Natural killer cell (primary cell): ENCODE data around the gene DNAH11. TPM values are rescaled to one million over a fixed set of nuclear protein-coding genes. Genes with fewer than 3 reads are reported as not detected.

Experiments
- ATAC-seq, 3 donors: fragments of 150-1000 bp in 2 of 3; fragments of 200-7000 bp in 1 of 3; cut with Tn5 transposase; 1 replicate in 1 of 3; 2 replicates in 2 of 3; pipeline ENCODE4 v1.10.0; 2021; ENCODE audit warnings: mild to moderate bottlenecking in 2 of 3, moderate library complexity in 2 of 3
- DNase-seq, 2 donors: peaks; one replicate each; pipeline versions ENCODE4 v3.0.0 to v3.0.0-alpha.2; 2013 to 2021; ENCODE audit warnings: mixed read lengths in 1 of 2
- H3K27ac ChIP-seq: one replicate; pipeline ENCODE4 v1.5.1; 2013; ENCODE audit warnings: mild to moderate bottlenecking, low read length
- H3K27me3 ChIP-seq: one replicate; pipeline ENCODE4 v1.6.1; 2013; ENCODE audit warnings: low read length; ENCODE audit not compliant: control insufficient read depth, insufficient read depth
- H3K36me3 ChIP-seq: one replicate; pipeline ENCODE4 v1.6.1; 2013; ENCODE audit warnings: low read length; ENCODE audit not compliant: control insufficient read depth, insufficient read depth
- H3K4me1 ChIP-seq: one replicate; pipeline ENCODE4 v1.6.1; 2013; ENCODE audit warnings: low read length; ENCODE audit not compliant: control insufficient read depth, insufficient read depth
- H3K4me3 ChIP-seq: one replicate; pipeline ENCODE4 v1.5.1; 2013; ENCODE audit warnings: low read length
- H3K9me3 ChIP-seq: one replicate; pipeline ENCODE4 v1.6.1; 2013; ENCODE audit warnings: low read length; ENCODE audit not compliant: control insufficient read depth, insufficient read depth
- H3K27ac Mint-ChIP-seq, 2 donors: one replicate each; pipeline ENCODE4 v1.8.0; 2022; ENCODE audit warnings: mild to moderate bottlenecking in 2 of 2, mixed read lengths in 2 of 2, moderate library complexity in 1 of 2
- H3K27me3 Mint-ChIP-seq, 2 donors: one replicate each; pipeline ENCODE4 v1.8.0; 2022; ENCODE audit warnings: low read depth in 2 of 2, mixed read lengths in 2 of 2
- H3K36me3 Mint-ChIP-seq: one replicate; pipeline ENCODE4 v1.8.0; 2022; ENCODE audit warnings: mixed read lengths
- H3K4me1 Mint-ChIP-seq, 2 donors: one replicate each; pipeline ENCODE4 v1.8.0; 2022; ENCODE audit warnings: mixed read lengths in 2 of 2
- H3K4me3 Mint-ChIP-seq: one replicate; pipeline ENCODE4 v1.8.0; 2022; ENCODE audit warnings: mild to moderate bottlenecking, moderate library complexity, mixed read lengths
- H3K9me3 Mint-ChIP-seq, 2 donors: one replicate each; pipeline ENCODE4 v1.8.0; 2022; ENCODE audit warnings: mixed read lengths in 2 of 2
- CTCF ChIP-seq: fragments of 200-600 bp; IDR thresholded peaks from one replicate; pipeline ENCODE4 v1.8.0; 2022; ENCODE audit warnings: antibody characterized with exemption
- WGBS: methylation state at CpG from one replicate; pipeline ENCODE4 v1.1.7; 2013; ENCODE audit warnings: missing lambda C conversion rate; ENCODE audit not compliant: insufficient coverage; 5-methylcytosine and 5-hydroxymethylcytosine counted together
- intact Hi-C: fragments of 100-400 bp; cut with micrococcal nuclease; formaldehyde crosslinking; loops from one replicate; pipeline ENCODE4 v1.14.2; 2022
- total RNA-seq, 4 donors: library from RNA; stranded (reverse); fragments of 120-200 nt in 1 of 4; gene quantifications; one replicate each; pipeline versions ENCODE4 v1.2.3 to v1.2.4, GENCODE V29; 2013 to 2022

DNAH11 gene
- total RNA-seq, 3 donors from 2014 or later (not counting 1 experiment from before 2014, with no cell fraction given): 0.09 to 0.48 (median 0.39) TPM

GRCh38 chr7:21656081-21656480 lies 113.2 kb downstream of the DNAH11 start:
- Histone ChIP-seq H3K36me3 (no peaks in the 10 kb centered on the region), H3K27ac (no peak overlapping the region), H3K4me3 (no peak overlapping the region), H3K9me3 (no peaks in the 10 kb centered on the region), H3K27me3 (no peaks in the 10 kb centered on the region), H3K4me1 (no peaks in the 10 kb centered on the region)
- no peak for DNase-seq
- Mint-ChIP-seq H3K9me3 (peaks cover 0 to 2% of the 10 kb centered on the region in 2 donors), H3K27me3 (peaks cover 3 to 11% of the 10 kb centered on the region in 2 donors), H3K4me3 (no peak overlapping the region), H3K4me1 (no peaks in the 10 kb centered on the region), H3K27ac (no peak overlapping the region), H3K36me3 (no peaks in the 10 kb centered on the region)
- intact Hi-C loops: no loop called here
- ATAC-seq: no peak
- TF ChIP-seq CTCF: no peak
- 82% methylated on average over 5 of the region's 5 CpGs for WGBS

- Mint-ChIP-seq H3K4me3 (no peak overlapping the region), H3K9me3 (peaks cover 0 to 2% of the 10 kb centered on the region in 2 donors), H3K27me3 (peaks cover 3 to 15% of the 10 kb centered on the region in 2 donors), H3K36me3 (no peaks in the 10 kb centered on the region), H3K27ac (no peak overlapping the region), H3K4me1 (no peaks in the 10 kb centered on the region)
- ATAC-seq (no peak), DNase-seq (no peak)
- TF ChIP-seq CTCF: no peak
- no peaks in the 10 kb centered on the region for H3K4me1 ChIP-seq
- intact Hi-C loops: no loop called here
- no peaks in the 10 kb centered on the region for H3K36me3 ChIP-seq
- WGBS: 86% methylated on average over 2 of the region's 2 CpGs
- no peak overlapping the region for H3K27ac ChIP-seq
- no peaks in the 10 kb centered on the region for H3K9me3 ChIP-seq
- no peak overlapping the region for H3K4me3 ChIP-seq
- H3K27me3 ChIP-seq: no peaks in the 10 kb centered on the region
Measured at GRCh38 chr7:21656796-21657195, 114.0 kb downstream of the DNAH11 start.

- no peaks in the 10 kb centered on the region for H3K9me3 ChIP-seq
- Mint-ChIP-seq H3K4me3 (no peak overlapping the region), H3K9me3 (no peaks in the 10 kb centered on the region), H3K36me3 (no peaks in the 10 kb centered on the region), H3K4me1 (no peaks in the 10 kb centered on the region), H3K27ac (no peak overlapping the region), H3K27me3 (peaks cover 0 to 8% of the 10 kb centered on the region in 2 donors)
- no peak for DNase-seq
- H3K27ac ChIP-seq: no peak overlapping the region
- H3K27me3 ChIP-seq: no peaks in the 10 kb centered on the region
- intact Hi-C loops: no loop called here
- ATAC-seq: no peak
- H3K36me3 ChIP-seq: no peaks in the 10 kb centered on the region
- H3K4me1 ChIP-seq: no peaks in the 10 kb centered on the region
- TF ChIP-seq CTCF: no peak
- H3K4me3 ChIP-seq: no peak overlapping the region
- 79% methylated on average over 2 of the region's 3 CpGs for WGBS
Measured at GRCh38 chr7:21670496-21670895, 127.7 kb downstream of the DNAH11 start.

- peaks cover 0 to 6% of the 10 kb centered on the region in 2 donors for H3K27me3 Mint-ChIP-seq
- Histone ChIP-seq H3K27me3 (no peaks in the 10 kb centered on the region), H3K4me1 (no peaks in the 10 kb centered on the region), H3K4me3 (no peak overlapping the region), H3K27ac (no peak overlapping the region), H3K9me3 (no peaks in the 10 kb centered on the region), H3K36me3 (no peaks in the 10 kb centered on the region)
- no peak overlapping the region for H3K4me3 Mint-ChIP-seq
- no peak overlapping the region for H3K27ac Mint-ChIP-seq
- H3K9me3 Mint-ChIP-seq: no peaks in the 10 kb centered on the region
- WGBS: 9% methylated on average over 3 of the region's 3 CpGs
- ATAC-seq: no peak
- intact Hi-C loops: no loop called here
- H3K4me1 Mint-ChIP-seq: no peaks in the 10 kb centered on the region
- TF ChIP-seq CTCF: no peak
- no peaks in the 10 kb centered on the region for H3K36me3 Mint-ChIP-seq
- DNase-seq: no peak
Measured at GRCh38 chr7:21671859-21672258, 129.0 kb downstream of the DNAH11 start.
